CD4-positive, alpha-beta T cell treated with Interleukin-17A for 1 hour (primary cell): ENCODE measurements around the gene CACNA1B.

ENCODE experiments used
- DNase-seq: peaks from one replicate; pipeline ENCODE4 v3.0.0-alpha.2; 2020

CACNA1B gene

DNA sequence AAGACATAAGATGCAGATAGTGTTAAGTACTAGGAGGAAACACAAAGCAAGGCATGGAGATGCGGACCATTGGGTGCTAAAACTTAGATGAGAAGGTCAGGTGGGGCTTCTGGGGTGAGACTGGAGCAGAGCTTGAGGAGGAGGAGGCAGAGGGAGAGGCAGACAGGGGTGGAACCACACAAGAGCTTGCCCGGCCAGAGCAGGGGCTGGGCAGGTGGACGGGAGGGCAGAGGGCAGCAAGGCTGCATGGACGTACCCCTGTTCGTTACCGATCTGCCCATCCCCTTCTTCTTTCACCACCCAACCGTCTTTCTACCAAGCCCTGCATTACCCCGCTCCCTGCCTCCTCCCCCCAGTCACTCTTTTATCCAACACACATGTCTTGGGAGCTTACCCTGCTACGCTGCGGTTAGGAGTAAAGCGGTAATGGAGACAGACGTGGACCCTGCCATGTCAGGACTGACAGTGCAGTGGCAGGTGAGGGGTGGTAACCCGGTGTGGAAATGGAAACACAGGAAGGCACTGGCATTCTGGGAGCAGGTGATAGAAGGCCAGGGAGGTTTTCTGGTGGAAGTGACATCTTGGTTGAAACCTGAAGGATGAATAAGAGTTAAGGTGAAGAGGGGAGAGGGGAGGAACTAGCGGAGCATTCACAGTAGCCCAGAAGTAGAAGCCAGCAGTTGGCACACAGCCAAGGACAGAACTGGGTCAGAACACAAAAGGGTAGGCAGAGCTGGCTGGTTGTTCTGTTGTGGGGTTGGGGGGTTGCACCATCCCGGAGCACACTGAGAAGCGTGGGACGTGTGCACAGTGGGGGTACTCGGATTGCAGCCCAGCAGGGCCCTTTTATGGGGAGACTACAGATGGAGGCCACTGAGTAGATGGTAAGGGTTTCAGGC is 167.2 kb downstream of the CACNA1B start:
- DNase-seq, result no peak

DNA sequence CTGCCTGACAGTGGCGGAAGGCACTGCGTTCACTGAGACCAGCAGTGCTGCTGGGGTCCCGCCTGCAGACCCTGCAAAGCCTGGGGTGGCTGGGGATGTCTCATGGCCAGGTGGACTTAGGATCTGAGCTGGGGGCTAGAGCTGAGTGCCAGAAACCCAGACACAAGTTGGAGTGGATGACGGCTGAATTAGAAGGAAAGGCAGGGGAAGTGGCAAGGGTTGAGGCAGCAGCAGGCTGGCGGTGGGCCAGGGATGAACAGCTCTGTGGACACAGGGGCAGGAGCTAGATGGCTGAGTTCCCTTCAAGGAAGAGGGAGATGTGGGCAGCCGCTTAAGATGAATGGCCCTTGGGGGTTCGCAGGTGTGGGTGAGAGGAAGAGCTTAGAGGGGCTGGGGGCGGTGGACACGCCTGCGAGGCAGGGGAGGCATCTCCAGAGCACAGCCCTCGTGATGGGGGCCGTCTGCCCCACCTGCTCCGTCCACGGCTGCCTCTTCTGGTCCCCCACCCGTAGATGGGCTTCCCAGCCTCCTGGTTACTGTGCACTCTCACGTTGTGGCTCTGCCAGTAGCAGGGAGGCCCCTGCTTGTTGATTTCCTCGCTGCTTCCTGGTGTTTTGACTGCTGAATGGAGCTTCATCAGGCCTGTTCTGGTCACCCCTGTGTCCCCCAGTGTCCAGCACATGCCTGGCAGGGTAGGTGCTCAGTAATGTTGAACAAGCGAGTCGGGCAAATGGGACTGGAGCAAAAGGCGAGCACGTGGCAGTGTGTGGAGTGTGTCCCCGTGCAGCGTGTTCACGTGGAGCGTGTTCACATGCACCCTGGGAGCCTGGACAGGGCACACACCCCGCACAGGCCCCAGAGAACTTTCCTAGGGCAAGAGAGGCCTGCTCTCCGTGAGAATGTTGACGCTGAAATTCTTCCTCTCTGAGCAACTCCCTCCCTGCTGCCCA is 168.2 kb downstream of the CACNA1B start:
- no peak for DNase-seq

DNA sequence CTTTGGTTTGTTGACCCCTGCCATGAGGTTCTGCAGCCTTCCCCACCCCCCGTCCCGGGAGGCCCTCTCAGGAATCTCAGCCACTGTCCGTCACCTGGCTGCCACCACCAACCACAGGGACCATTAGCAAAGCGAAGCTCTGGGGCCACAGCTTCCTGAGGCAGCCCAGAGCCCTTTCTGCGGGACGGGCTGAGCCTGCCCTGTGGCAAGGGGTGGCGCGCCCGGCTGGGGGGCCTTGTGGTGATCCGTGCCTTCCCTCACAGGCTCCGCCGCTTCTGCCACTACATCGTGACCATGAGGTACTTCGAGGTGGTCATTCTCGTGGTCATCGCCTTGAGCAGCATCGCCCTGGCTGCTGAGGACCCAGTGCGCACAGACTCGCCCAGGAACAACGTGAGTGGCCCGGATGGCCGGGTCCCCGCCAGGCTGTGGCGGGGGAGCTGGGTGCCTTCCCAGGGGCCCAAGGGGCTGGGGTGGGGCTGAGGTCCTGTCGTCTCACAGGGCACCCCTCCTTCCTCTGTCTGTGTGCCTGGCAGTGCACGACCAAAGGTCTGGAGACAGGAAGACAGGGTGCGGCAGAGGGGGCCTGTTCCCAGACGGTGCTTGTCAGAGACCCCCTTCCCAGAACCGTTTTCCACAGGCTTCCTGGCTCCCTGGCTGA is 169.2 kb downstream of the CACNA1B start:
- DNase-seq, result no peak

DNA sequence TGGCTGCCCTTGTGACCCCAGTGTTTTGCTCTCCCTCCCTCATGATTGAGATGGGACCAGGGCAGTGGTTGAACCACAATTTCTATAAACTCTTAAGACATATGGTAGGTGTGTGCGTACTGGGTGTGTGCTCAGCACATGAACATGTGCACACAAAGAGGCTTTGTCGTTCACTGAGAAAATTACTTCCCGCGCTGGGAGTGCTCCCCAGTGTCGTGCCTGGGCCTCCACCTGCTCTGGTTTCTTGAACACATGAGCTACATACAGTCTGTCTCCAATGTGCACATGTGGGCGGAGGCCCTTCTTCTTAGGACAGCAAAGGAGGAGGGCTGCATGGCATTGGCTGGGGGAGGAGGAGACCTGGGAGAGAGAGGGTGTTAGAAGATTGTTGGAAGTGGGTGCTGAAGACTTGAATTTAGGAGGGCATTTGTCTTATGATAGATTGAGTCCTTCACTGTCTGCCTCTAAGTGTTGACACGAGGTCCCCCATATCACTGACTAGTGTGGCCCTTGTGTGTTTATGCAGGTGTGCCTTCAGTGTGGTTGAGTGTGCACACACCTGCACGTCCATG is 170.0 kb downstream of the CACNA1B start:
- DNase-seq, result no peak

DNA sequence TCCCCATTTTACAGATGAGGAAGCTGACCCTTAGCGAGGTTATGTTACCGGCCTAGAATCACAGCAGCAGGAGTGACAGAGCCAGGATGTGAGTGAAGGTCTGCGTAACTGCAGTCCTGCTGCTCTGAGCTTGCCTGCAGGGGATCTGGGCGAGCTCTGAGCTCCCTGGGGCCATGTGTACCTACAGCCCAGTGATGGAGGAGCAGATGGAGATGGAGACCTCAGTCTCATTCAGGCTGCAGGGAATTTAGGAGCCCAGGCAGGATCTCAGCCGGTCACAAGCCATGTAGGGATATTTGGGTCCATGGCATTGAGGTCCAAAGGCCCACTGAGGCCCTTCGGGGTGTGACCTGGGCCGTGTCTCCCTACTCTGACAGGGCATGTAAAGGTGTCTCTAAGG is 170.6 kb downstream of the CACNA1B start:
- DNase-seq, result no peak

DNA sequence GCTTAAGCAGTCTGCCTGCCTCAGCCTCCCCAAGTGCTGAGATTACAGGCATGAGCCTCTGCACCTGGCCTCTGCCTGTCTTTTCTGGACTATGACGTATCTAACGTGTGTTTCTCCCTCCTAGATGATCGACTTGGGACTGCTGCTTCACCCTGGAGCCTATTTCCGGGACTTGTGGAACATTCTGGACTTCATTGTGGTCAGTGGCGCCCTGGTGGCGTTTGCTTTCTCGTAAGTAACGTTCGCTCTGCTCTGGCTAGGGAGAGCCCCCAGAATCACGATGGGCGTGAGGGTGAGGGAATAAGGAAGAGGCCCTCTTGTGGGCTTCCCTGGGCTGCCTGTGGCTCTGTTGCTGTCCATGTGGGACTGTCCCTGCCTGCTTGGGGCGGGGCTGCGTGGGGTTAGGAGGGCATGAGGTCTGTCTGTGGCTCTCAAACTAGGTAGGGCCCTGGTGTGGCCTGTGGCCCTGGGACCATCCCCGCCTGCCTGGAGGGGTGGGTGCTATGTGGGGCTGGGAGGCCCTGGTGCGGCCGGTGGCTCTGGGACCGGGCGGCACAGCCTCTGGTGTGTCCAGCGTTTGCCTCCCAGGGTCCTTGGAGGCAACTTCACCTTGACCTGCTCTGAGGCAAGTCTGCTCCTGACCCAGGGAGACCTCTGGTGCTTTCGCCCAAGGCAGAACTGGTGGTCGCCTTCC is 171.7 kb downstream of the CACNA1B start:
- DNase-seq, result no peak

DNA sequence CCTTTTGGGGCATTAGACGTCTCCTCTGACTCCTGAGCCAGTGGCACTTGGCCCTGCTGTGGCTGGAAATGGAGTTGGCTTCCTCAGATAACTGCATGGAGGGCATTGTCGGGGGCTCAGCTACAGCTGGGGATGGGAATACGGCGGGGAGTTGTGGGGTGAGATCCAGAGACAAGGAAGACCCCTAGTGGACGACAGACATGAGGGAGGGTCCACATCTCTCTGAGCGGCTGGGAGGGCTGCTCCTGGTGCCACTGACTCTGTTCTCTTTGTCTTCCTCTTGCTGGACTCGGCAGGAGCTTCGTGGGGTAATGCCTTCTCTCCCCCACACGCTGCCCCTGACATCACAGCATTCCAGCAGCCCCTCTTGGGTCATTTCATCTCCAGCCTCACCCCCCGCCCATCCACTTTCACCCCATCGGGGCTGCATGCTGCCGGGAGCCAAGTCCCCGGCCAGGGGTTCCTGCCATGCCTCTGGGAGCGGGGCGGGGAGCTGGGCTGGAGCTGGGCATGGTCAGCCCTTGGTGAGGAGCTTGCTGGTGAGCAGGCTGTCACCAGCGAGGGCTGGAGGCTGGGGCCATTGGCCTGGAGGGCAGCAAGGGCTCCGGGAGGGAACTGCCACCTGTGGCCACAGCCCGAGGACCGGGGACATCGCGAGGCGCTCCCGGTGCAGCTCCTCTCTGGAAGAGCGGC is 172.3 kb downstream of the CACNA1B start:
- no peak for DNase-seq

DNA sequence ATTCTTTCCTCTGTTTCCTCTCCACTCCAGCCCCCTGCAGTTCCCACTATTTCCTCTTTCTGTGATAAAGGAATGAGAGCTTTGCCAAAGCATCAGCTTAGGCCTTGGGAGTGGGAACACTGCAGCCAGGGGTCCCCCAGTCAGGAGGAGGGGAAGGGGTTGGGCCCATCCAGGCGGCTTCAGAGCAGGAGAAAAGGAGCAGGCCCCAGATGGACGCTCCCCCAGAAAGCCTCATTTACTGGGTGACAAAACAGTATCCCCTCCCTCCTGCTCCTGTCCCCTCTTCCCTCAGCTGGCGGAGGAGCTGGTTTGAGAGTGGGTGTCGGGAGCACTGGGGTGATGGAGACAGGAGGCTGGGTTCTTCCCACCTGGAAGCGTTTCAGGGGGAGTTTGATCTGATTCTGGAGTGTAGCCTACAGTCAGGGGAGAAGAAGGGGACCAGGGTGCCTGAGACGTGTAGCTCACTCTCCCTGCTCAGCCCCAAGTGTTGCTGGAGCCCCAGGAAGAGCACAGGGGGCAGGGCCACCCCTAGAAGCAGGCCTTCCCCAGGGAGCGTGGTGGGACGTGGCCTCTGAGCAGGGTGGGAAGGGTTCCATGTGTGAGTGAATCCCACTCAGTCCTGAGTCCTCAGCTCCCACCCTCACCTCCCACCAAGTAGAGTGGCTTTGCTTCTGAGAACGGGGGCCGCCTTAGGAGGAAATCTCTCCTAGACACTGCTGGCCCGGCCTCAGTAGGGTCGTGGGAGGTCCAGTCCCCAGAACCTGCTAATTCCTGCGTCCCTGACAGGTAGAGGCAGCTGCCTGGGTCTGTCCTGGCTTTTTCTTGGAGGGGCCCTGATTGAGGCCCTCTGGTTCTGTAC is 173.1 kb downstream of the CACNA1B start:
- DNase-seq, result no peak

DNA sequence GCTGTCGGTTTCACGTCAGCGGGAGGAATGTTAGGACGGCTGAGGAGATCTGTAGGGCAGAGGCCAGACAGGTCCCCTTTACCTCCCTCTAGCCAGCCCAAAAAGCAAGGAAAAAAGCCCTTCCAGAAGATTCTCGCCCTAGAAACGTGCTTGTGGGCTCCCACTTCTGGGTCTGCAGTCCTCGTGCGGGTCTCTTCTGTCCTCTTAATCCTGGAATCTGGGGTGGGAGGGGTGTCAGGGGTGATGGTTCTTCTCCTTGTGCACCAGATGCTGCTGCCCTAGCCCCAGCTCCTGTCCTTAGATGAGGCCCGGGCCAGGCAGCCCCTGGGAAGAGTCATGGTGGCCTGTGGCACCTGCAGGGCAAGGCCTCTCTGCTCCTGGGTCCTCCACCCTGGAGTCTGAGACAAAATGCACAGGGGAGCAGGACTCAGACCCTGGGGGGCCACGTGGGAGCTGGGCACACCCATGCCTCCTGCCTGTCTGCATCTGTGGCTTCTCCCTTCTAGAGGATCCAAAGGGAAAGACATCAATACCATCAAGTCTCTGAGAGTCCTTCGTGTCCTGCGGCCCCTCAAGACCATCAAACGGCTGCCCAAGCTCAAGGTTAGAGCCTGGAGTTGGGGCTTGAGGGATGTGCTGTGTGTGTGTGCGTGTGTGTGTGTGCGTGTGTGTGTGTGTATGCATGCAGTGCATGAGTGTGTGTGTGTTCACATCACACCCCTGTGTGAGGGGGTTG is 174.2 kb downstream of the CACNA1B start:
- DNase-seq, result no peak

DNA sequence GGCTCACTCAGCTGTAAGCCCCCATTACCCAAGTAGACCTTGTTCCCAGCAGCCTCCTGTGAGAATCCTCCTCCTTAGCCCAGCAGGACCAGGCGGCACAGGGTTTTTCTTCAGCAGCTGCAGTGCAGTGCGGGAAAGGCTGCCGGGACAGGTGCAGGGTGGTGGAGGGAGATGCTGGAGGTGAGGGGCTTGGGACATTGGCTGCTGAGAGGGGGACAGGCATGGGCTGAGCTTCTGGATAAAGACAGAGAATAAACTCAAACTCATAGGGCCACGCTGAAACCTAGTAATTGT is 174.7 kb downstream of the CACNA1B start:
- no peak for DNase-seq

DNA sequence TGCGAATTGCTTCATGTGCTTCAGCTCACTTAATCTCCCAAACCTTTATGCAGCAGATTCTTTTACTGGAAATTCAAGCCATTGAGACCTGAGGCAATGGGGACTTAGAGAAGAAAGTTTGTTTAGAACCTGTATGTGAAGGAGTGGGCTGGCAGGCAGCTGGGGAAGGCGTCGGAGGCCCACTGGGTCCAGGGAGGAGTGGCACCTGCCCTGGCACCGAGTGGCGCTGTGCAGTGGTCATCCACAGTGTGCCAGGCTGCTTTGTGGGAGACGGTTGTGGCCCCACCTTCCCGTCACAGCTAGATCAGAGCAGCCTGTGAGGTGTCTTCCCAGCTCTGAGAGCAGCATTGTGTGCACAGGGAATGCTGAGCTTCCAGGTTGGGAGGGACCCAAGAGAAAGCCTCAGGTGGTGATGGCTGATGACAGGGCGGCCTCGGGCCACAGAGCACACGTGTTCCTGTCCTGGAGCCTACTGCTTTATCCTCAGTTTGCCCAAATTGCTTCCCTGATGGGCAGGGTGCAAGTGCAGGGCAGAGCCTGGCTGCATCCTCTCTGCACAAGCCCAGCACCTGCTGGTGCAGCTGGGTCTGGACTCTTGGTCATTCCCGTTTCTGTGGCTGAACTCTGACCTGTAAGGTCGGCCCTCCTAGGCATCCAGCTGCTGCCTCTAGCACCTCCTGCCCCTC is 175.2 kb downstream of the CACNA1B start:
- no peak for DNase-seq

DNA sequence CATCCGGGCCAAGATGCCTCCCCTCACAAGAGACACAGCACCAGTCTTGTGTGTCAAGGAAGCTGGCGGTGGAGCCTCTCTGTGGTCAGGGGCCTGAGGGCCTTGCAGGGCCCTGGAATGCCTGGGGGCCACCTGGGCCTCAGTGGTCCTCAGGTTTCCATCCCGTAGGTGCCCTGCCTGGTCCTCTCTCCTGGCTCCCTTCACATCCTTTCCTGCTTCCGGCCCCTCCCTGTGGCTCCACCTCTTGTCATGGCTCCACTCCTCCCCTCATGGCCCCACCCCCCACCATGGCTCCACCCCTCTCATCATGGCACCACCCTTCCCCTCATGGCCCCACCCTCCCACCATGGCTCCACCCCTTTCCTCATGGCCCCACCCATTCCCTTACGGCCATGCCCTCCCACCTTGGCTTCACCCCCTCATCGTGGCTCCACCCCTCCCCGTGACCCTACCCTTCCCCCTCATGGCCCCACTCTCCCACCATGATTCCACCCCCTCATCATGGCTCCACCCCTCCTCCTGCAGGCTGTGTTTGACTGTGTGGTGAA is 175.8 kb downstream of the CACNA1B start:
- no peak for DNase-seq

DNA sequence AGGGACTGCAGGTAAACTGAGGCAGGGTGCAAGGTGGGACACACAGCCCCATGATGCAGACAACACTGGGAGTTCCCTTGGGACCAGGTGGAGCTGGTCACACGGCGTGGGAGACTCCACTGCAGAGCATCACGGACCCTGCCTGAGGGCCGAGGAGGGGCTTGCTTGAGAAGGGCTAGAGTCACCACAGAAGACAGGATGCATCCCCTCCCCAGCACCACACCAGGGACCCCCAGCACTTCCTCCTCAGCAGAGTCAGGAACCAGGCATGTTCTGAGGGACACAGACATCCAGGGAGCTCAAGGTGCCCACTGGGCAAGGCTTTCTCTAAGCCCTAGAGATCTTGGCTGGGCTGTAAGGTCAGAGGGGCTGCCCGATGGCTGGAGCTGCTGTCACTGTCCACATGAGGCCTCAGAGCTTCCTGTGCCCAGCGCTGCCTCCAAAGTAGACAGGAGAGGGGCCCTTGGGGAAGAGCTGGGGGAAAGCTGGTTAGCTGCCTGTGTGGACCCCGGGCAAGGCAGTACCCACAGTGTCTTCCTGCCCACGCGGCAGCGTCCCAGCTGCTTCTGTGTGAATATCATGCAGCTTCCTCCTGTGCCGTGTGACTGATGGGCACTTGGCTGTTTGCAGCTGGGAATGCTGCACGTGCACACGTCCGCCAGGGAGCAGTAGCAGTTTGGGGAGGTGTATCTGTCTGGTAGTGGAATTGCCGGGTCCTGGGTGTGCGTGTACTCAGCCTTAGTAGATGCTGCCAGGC is 176.6 kb downstream of the CACNA1B start:
- no peak for DNase-seq

DNA sequence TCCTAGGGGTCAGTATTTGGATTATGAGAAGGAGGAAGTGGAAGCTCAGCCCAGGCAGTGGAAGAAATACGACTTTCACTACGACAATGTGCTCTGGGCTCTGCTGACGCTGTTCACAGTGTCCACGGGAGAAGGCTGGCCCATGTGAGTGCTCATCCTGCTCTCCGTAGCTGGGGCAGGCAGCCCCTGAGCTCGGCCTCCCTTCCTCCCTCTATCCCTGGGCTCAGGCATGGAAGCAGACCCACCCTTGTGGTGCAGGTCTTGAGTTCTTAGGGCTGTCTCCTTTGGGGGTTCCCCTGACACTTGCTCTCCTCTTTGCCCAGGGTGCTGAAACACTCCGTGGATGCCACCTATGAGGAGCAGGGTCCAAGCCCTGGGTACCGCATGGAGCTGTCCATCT is 180.1 kb downstream of the CACNA1B start:
- no peak for DNase-seq

DNA sequence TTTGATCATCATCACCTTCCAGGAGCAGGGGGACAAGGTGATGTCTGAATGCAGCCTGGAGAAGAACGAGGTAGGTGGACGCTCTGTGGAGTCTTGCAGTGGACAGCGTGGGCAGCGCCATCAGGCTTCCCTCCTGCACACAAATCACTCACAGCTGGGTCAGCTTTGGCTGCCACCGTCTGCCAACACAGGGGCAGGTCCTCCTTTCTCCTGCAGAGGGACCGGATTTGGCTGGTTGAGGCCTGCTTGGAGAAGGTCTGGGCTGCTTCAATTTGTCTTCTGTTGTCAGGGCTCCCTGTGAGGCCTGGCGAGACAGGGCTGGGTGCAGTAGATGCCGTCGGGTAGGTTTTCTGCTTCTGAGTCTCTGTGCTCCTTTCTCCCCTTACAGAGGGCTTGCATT is 180.6 kb downstream of the CACNA1B start:
- DNase-seq, result no peak

DNA sequence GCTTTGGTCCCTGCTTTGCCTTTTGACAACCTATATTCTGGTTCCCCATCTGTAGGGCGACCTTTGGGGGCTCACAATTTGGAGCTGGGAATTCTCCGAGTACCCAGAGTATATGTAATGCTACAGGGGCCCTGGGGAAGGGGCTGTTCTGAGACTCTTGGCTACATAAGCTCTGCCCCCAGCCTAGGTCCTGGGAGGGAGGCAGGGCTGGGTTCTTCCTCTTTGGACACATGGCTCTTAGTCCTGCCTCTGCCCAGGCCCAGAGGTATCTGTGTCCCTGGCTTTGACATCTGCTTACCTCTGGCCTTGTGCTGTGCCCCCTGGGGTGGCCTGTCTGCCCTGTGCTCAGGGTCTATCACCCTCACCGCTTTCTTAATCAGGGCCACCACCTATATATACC is 181.6 kb downstream of the CACNA1B start:
- DNase-seq, result no peak

DNA sequence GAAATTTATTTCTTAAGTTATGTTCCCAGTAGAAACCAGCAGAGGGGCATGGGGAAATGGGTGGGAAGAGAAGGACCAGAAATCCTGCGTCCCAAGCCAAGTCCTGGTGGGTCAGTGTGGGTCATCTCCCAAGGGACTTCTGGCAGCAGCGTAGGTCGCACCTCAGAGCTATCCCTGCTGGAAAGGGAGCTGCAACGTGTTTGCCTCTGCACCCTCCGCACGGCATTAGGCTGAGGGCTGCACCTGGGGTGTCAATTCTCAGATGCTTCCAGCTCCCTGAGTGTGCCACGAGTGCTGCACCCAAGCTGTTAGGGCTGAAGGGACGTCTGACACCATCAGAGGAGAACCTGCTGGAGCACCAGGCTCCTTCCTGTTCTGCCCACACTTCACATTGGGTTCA is 182.8 kb downstream of the CACNA1B start:
- no peak for DNase-seq

DNA sequence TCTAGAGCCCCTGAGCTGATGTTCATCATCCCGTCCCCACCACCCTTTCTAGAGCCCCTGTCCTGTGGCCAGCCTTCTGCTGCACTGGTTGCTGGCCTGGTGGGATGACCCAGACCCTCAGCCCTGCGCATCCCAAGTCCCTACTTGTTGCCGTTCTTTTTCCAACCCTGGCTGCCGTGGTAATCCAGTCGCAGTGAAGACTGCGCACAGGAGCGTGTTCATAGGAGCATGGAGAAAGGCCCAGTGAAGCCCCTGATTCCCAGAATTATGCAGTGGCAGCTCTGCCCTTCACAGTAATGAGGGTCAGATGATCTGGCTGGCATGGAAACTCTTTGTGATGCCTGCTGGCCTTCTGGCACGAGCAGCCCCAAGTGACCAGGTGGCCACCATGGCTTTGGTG is 183.3 kb downstream of the CACNA1B start:
- no peak for DNase-seq
